IPS-11a (cell line): ENCODE results near the gene PPP3R1.

ENCODE experiments used
- H3K4me3 ChIP-seq: one replicate; pipeline ENCODE4 v1.5.1; 2013; ENCODE audit warnings: low read depth, low read length, control low read depth

The PPP3R1 gene

GRCh38 chr2:68236103-68236734 is 16.1 kb downstream of the PPP3R1 start:
- no peak overlapping the region for H3K4me3 ChIP-seq

DNA sequence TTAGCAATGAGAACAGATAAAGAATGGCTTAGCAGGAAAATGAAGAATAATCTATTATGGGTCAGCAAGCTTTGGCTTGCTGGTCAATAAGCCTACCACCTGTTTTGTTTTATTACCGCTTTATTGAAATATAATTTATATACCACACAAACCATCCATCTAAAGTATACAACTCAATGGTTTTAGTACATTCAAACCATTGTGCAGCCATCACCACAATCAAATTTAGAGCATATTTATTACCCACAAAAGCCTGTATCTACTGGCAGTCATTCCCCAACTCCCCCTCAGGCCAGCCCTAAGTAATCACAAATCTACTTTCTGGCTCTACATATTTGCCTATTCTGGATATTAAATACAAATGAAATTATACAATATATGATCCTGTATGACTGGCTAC is 17.2 kb downstream of the PPP3R1 start:
- H3K4me3 ChIP-seq = no peak overlapping the region

DNA sequence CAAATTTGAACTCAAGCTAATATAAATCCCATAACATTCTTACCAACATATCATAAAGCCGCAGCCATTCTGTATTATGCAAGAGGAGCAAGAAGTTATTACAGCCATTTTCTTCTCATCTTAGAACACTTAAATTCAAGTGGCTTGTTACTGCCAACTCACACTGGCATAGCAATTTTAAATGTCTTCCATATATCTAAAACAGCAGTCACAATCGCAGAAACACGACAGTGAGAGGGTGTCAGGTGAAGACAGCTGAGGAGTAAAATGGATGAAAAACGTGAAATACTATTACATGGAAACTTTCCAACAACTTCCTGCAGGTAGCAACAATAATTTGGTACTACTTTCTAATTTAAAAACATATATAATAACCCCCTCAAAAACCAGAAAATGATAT is 17.9 kb downstream of the PPP3R1 start:
- no peak overlapping the region for H3K4me3 ChIP-seq

DNA sequence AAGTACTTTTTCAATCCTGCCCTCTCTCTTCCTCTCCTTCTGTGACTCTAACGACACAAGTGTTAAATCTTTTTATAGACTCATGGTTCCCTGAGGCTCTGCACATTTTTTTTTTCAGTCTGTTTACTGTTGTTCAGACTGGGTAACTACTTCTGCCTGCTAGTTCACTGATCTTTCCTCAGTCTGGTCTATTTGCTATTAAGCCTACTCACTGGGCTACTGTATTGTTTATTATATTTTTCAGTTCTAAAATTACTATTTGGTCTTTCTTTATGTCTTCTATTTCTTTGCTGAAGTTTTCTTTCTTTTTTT is 21.3 kb downstream of the PPP3R1 start:
- no peak overlapping the region for H3K4me3 ChIP-seq

- H3K4me3 ChIP-seq = no peak overlapping the region
These were observed 21.9 kb downstream of the PPP3R1 start for GRCh38 chr2:68230241-68231060.

- H3K4me3 ChIP-seq = no peak overlapping the region
These were observed 25.5 kb downstream of the PPP3R1 start for GRCh38 chr2:68226794-68227193.

- H3K4me3 ChIP-seq = no peak overlapping the region
These were observed 27.2 kb downstream of the PPP3R1 start for GRCh38 chr2:68225119-68225632.

DNA sequence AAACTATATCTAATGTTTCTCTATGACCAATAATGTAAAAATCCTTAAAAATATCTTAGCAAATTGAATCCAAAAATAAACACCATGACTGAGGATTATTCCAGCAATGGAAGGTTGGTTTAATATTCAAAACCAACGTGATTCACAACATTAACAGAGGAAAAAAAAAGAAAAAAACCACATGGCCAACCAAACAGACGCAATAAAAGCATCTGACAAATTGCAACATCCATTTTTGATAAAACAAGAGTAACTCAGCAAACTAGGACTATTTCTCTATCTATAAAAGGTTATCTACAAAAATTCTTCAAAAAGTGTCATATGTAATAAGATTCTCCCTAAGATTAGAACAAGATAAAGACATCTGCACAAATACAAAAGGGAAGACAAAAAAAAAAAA is 28.9 kb downstream of the PPP3R1 start:
- H3K4me3 ChIP-seq = no peak overlapping the region

- H3K4me3 ChIP-seq = no peak overlapping the region
These were observed 30.0 kb downstream of the PPP3R1 start for GRCh38 chr2:68222287-68222686.

DNA sequence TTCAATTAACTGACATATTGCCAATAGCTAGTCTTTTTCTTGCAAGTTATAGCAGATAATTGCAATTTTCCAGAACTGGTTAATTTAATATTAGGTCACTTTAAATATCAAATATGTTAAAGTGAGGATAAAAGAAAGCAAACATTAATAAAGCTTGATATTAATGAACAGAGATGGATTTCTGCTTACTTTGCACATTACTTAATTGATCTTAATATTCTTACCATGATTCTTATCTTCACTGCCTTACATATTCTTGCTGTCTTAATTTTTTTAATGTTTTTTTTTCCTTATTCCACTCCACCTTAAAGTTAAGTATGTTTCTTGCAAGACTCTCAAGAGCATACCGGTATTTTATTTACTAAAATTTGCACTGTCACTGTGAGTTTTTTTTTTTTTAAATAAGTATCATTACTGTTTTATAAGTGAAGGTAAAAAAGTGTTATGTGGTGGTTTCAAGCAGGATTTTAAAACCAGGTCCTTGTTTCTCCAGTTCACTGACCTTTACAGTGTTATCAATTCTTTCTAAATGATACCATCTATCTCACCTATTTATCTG is 33.9 kb downstream of the PPP3R1 start:
- H3K4me3 ChIP-seq = no peak overlapping the region

DNA sequence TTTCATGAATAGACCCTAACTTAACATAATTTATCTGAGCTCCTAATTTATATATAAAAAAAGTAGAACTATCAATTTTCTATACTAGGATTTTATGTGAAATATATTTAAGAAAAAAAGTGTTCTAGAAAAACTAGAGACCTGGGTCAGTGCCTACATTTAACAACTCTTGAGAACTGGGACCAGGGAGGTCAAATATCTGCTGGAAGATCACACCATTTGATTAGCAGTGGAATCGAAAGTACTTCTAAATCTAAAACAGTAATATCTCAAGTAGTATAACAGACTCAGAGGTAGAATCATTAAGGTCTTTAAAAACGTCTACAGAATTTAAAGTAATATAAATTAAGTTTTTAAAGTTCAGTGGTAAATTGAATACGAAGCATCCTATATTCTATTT is 34.6 kb downstream of the PPP3R1 start:
- no peak overlapping the region for H3K4me3 ChIP-seq

GRCh38 chr2:68216454-68217310 is 35.6 kb downstream of the PPP3R1 start:
- no peak overlapping the region for H3K4me3 ChIP-seq

GRCh38 chr2:68214381-68214780 is 38.0 kb downstream of the PPP3R1 start:
- no peak overlapping the region for H3K4me3 ChIP-seq

DNA sequence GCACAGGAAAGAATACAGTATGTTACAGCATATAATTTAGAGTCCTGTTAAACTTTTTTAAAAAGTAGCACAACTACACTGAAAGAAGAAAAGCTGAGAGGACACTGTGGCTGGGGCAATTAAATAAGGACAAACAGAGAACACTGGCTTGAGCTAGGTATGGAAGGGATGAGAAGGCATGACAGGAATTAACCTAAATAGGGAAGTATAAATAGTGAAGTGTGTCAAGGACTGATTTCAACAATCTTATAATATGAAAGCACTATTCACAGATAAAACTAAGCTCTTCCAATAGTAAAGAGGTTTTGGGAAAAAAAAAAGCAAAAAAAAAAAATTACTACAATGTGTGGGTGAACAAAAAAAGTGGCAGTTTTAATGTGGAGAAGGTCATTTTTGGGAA is 45.5 kb downstream of the PPP3R1 start:
- no peak overlapping the region for H3K4me3 ChIP-seq

DNA sequence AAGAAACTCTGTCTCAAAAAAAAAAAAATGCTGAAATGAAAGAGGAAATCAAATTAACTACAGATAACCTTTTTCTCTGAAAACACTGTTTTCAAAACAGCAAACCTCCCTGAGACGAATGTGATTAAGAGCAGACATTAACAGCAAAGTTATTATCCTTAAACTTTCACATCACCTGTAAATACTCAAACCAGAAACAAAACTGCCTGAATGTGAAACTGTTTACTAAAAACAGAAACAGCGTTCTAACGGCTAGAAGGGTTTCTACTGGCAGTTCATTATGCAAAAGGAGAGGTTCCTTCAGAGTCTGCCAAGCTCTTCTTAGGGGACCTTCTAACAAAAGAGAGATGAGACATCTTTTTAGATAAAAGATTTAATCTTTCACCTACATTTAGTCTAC is 48.7 kb downstream of the PPP3R1 start:
- no peak overlapping the region for H3K4me3 ChIP-seq

DNA sequence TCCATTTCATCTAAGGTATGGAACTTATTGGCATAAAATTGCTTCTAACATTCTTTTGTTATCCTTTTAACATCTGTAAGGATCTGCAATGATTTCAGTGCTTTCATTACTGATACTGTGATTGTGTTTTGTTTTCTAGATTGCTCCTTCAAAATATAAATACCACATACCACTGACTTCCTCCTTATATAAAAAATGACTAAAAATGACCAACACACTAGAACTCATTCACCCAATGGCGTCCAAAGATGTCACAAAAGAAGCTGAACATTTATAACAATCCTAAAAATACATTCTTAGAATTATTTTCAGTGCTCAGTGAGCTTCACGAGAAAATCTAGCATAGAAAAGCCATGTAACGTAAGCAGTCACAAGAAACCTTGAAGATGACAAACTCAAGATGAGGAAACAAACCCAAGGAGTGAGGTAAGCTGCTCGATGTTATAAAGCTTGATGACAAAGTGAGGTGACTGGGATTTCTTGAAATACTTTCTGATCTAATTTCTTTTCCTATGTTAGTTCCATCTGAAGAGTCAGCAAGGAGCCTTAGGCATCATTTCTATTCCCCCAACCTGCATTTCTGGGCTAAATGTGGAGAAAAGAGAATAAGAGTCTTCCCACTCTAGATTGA is 52.1 kb downstream of the PPP3R1 start:
- no peak overlapping the region for H3K4me3 ChIP-seq

GRCh38 chr2:68196120-68196716 is 56.1 kb downstream of the PPP3R1 start:
- H3K4me3 ChIP-seq = no peak overlapping the region

DNA sequence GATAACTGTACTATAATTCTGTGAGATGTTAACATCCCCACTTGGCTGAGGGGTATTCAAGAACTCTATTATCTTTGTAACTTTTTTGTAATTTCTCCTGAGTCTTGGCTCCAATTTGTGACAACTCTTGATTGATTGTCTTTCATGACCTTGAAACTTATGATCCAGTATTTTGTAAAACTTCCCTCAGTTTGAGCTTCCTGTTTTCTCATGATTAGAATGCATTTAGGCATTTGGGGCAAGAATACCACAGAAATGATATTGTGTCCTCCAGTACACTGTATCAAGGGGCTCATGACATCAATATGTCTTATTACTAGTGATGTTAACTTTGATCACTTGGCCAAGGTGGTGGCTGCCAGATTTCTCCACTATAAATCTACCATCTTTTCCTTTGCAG is 57.2 kb downstream of the PPP3R1 start:
- no peak overlapping the region for H3K4me3 ChIP-seq

DNA sequence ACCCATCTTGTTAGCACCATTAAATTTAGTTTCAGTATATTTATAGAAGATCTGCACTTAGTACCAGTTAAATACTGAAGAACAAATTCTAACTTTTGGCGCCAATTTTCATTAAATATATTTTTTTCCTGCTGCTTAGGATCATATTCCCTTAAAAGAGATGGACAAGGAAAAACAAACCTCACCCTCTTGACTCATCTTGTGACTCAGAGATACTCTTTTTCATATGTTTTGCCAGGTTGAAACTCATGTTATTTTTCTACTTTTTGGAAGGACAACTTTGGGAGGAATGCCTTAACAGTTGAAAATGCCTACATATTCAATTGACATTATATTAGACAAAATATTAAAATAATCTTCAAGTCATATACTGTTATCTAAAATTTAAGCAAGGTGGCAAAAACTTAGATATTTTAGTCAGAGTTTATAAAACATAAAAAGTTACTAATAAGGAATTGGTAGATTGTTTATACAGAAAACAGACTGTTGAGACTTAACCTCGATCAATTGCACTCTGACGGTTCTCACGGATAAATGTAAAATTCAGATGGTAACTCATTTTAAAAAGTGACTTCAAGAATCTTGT is 58.5 kb downstream of the PPP3R1 start:
- no peak overlapping the region for H3K4me3 ChIP-seq

- no peak overlapping the region for H3K4me3 ChIP-seq
These were observed 59.2 kb downstream of the PPP3R1 start for GRCh38 chr2:68193144-68193543.
